BJ (cell line): ENCODE results near the gene CASKIN2. TPM values are rescaled to one million over a fixed set of nuclear protein-coding genes. Genes with fewer than 3 reads are reported as not detected.
A peak's percentile ranks its signal among the peaks of the same experiment; 100 is the strongest.

Experiments
- CTCF ChIA-PET: fragments of 350-600 bp; formaldehyde crosslinking; extraction: SDS; loops from one replicate; lab custom pipeline; 2021; ENCODE audit warnings: antibody characterized with exemption, inconsistent platforms; lab: Yijun Ruan, JAX
- POLR2A ChIA-PET: fragments of 300-600 bp; sonication (Branson Sonifier 250); formaldehyde crosslinking; extraction: SDS; loops from one replicate; lab custom pipeline; 2021; ENCODE audit warnings: antibody characterized with exemption; lab: Charles Lee
- DNase-seq: peaks from one replicate; pipeline ENCODE4 v3.0.0-alpha.2; 2011; ENCODE audit warnings: low read depth
- H3K27me3 ChIP-seq: 2 replicates; pipeline ENCODE4 v1.6.0; 2011; ENCODE audit warnings: low read length; ENCODE audit not compliant: control insufficient read depth, insufficient read depth
- H3K36me3 ChIP-seq: 2 replicates; pipeline ENCODE4 v1.5.1; 2011; ENCODE audit warnings: low read length; ENCODE audit not compliant: control insufficient read depth, insufficient read depth
- H3K4me3 ChIP-seq: 2 replicates; pipeline ENCODE4 v1.5.1; 2011; ENCODE audit warnings: low read depth, mild to moderate bottlenecking, control low read depth, low read length
- polyA plus RNA-seq: library from polyadenylated mRNA; depleted of rRNA; stranded (reverse); fragments of >200 nt; gene quantifications from 2 replicates; pipeline ENCODE4 v1.2.3, GENCODE V29; 2011
- TF ChIP-seq, protein P1 (sequence below): IDR thresholded peaks from 2 replicates; pipeline ENCODE4 v1.5.1; 2011; ENCODE audit warnings: low read depth, mild to moderate bottlenecking, control low read depth, inconsistent platforms, low read length, moderate library complexity; ENCODE audit not compliant: insufficient read depth

The CASKIN2 gene
- polyA plus RNA-seq, 1 experiment = 4.8 TPM

DNA sequence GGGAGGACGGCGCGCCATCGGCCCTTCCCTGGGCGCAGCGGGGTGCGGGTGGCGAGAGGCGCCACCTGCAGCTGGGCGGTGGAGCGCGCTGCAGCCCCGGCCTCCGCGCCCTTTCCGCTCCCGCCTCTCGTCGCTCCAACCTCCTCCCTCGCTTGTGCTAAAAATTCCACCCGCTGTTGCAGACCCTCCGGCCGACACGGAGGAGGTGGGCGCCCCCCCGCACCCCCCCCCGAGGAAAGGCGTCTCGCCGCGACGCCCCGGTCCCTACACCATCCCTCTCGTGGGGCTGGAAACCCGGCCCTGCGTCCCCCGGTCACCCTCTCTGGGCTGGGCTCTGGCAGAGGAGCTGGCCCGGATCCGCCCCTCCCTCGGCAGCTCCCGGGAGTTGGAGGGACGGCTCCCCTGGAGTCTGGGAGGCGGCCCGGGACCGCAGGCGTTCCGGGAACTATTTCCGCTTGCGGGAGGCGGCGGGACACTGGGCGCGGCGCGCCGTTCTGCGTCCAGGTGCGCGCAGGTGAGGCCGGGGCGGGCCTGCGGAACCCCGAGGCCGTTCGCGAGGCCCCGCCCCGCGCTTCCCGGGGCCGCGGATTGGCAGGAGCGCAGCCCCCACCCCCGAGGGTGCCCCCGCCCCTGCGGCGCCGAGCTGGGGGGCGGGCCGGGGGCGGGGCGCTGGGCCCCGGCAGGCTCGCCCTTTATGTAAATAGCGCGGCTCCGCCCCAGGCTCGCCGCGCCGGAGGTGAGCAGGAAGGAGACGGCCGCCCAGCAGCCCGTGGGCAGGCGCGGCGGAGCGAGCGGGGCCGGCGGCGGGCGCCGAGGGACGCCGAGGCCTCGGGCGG, 9.9 kb upstream of the CASKIN2 start, which contains the start of gene LLGL2:
LLGL2 (plus strand) TSS at position 728 of the 836 bp plus-strand sequence. CDS start 17,730 bp downstream, outside the sequence.
- H3K4me3 ChIP-seq = peak within 1 kb of the TSS; percentile 51
- TF ChIP-seq, protein P1, sequence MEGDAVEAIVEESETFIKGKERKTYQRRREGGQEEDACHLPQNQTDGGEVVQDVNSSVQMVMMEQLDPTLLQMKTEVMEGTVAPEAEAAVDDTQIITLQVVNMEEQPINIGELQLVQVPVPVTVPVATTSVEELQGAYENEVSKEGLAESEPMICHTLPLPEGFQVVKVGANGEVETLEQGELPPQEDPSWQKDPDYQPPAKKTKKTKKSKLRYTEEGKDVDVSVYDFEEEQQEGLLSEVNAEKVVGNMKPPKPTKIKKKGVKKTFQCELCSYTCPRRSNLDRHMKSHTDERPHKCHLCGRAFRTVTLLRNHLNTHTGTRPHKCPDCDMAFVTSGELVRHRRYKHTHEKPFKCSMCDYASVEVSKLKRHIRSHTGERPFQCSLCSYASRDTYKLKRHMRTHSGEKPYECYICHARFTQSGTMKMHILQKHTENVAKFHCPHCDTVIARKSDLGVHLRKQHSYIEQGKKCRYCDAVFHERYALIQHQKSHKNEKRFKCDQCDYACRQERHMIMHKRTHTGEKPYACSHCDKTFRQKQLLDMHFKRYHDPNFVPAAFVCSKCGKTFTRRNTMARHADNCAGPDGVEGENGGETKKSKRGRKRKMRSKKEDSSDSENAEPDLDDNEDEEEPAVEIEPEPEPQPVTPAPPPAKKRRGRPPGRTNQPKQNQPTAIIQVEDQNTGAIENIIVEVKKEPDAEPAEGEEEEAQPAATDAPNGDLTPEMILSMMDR = 0 out of 2 replicates have a peak, but pooled peaks have one; percentile 22
- peaks cover 3% of the 10 kb centered on the region; the same call in 1 of the 2 replicates for H3K27me3 ChIP-seq
- H3K36me3 ChIP-seq = no peaks in the 10 kb centered on the region; the same call in 1 of the 2 replicates
- POLR2A ChIA-PET = interaction anchor here (0.6 kb wide), 1 partner anchor 228 kb away, joined by 6 read pairs; no protein-coding TSS in a partner anchor
- no peak for DNase-seq
- CTCF ChIA-PET = interaction anchor here (0.6 to 1.4 kb wide), 4 partner anchors 9 to 98 kb away, joined by 3 to 8 read pairs (median 4); partner anchors contain the start of gene TSEN54

DNA sequence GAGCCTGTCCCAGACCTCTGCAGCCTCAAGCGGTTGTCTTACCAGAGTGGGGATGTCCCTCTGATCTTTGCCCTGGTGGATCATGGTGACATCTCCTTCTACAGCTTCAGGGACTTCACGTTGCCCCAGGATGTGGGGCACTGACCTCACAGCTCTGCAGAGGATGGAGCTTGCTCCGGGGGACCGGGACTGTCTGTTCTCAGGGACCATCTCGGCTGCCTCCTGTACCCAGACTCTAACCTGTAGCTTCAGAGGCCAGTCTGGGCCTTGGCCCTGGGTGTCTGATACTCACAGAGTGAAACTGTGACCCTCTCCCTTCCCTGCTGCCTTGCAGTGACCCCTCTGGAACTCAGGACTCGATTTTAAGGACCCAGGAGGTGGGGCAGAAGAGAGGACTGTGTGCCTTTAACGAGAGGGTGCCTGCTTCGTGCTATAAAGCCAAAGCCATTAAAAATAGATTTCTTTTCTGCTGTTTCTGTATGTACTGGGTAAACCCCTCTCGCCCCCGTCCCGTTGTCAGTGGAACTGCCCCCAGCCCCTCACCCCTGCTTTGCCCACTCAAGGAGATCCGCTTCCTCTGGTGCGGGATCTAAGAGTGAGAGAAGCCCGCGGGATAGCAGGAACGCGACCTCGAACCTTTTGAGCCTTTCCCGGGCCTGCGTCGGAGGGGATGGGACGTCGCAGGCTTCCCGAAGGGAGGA, 9.1 kb upstream of the CASKIN2 start:
- ChIA-PET POLR2A (interaction anchor here (0.6 kb wide), 1 partner anchor 227 kb away, joined by 6 read pairs; no protein-coding TSS in a partner anchor), CTCF (interaction anchor here (1.0 to 1.4 kb wide), 2 partner anchors 8 to 10 kb away, joined by 4 to 8 read pairs; partner anchors contain the start of gene TSEN54)
- Histone ChIP-seq H3K36me3 (no peaks in the 10 kb centered on the region; the same call in 1 of the 2 replicates), H3K27me3 (peaks cover 3% of the 10 kb centered on the region; the same call in 1 of the 2 replicates), H3K4me3 (peak overlapping the region; percentile 51)
- DNase-seq = no peak
- TF ChIP-seq, protein P1 = no peak

DNA sequence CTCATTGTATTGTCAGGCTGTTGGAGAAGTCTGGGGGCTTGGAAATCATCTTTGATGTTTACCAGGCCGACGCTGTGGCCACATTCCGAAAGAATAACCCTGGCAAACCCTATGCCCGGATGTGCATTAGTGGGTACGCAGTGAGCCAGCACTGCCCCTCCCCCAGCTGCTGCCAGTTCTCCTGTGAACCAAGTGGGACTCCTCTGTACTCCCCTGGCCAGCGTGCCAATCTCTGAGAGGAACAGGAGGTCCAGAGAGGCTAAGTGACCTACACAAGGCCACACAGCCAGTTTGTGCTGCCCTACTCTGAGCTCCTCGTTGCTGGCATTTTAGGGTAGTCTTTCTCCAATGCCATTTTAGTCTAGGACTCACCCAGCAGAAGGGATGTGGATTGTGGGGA, 8.3 kb upstream of the CASKIN2 start:
- Histone ChIP-seq H3K36me3 (no peaks in the 10 kb centered on the region; the same call in 1 of the 2 replicates), H3K27me3 (peaks cover 3% of the 10 kb centered on the region; the same call in 1 of the 2 replicates), H3K4me3 (no peak overlapping the region)
- TF ChIP-seq, protein P1 = no peak
- DNase-seq = no peak
- CTCF ChIA-PET = no interaction called here
- POLR2A ChIA-PET = no interaction called here

DNA sequence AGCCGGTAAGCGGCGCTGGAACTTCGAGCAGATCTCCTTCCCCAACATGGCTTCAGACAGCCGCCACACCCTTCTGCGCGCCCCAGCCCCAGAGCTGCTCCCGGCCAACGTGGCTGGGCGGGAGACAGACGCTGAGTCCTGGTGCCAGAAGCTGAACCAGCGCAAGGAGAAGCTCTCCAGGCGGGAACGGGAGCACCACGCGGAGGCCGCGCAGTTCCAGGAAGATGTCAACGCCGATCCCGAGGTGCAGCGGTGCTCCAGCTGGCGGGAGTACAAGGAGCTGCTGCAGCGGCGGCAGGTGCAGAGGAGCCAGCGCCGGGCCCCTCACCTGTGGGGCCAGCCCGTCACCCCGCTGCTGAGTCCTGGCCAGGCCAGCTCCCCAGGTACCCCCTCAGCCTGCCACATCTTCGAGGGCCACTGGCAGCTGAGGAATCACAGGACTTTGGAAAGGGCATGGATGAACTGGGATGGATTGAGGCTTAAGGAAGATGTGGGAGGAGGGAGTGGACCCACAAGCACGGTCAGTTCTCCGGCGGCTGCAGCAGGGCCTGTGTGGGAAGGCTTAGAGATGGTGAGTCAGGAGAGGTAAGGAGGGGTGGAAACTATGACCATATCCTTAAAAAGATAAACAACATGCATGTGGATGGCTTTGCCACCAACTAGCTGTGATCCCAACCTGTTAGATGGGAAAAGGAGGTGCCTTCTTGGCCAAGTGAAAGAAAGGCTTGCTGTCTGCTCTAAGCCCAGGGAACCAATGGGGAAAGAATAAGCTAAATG, 6.8 kb upstream of the CASKIN2 start:
- TF ChIP-seq, protein P1 = no peak
- ChIA-PET POLR2A (interaction anchor here (0.6 kb wide), 1 partner anchor 258 kb away, joined by 3 read pairs; no protein-coding TSS in a partner anchor), CTCF (interaction anchor here (1.2 kb wide), 1 partner anchor 226 kb away, joined by 3 read pairs; no protein-coding TSS in a partner anchor)
- no peaks in the 10 kb centered on the region; the same call in 1 of the 2 replicates for H3K36me3 ChIP-seq
- no peak overlapping the region for H3K4me3 ChIP-seq
- no peak for DNase-seq
- peaks cover 3% of the 10 kb centered on the region; the same call in 1 of the 2 replicates for H3K27me3 ChIP-seq
